Parathyroid adenoma (tissue), 2 donors: Measurements from ENCODE around the gene MAN1A1.
"Not testable (repeated sequence)": the region's sequence is repeated elsewhere in the genome, so short reads cannot be mapped to it uniquely, and the experiment has no call there.

Experiments
- H2AFZ ChIP-seq: fragments of 300-600 bp; sonication (generic); one replicate; pipeline ENCODE4 v1.7.0; 2017; ENCODE audit warnings: antibody characterized with exemption, mild to moderate bottlenecking
- H3K27ac ChIP-seq: fragments of 300-600 bp; sonication (generic); one replicate; pipeline ENCODE4 v1.7.0; 2017
- H3K27me3 ChIP-seq: fragments of 300-600 bp; sonication (generic); one replicate; pipeline ENCODE4 v1.7.0; 2017; ENCODE audit warnings: low read length; ENCODE audit not compliant: control insufficient read depth, insufficient read depth
- H3K36me3 ChIP-seq: fragments of 300-600 bp; sonication (generic); one replicate; pipeline ENCODE4 v1.7.0; 2017; ENCODE audit warnings: low read length; ENCODE audit not compliant: control insufficient read depth, insufficient read depth
- H3K4me1 ChIP-seq: fragments of 300-600 bp; sonication (generic); one replicate; pipeline ENCODE4 v1.7.0; 2017; ENCODE audit warnings: control low read depth
- H3K4me2 ChIP-seq: fragments of 300-600 bp; sonication (generic); one replicate; pipeline ENCODE4 v1.7.0; 2017; ENCODE audit warnings: low read length
- H3K4me3 ChIP-seq: fragments of 300-600 bp; sonication (generic); one replicate; pipeline ENCODE4 v1.7.0; 2017; ENCODE audit warnings: low read depth, low read length
- H3K79me2 ChIP-seq: fragments of 300-600 bp; sonication (generic); one replicate; pipeline ENCODE4 v1.7.0; 2017; ENCODE audit warnings: control low read depth
- H3K9ac ChIP-seq: fragments of 300-600 bp; sonication (generic); one replicate; pipeline ENCODE4 v1.7.0; 2017; ENCODE audit warnings: mild to moderate bottlenecking
- H3K9me3 ChIP-seq: fragments of 300-600 bp; sonication (generic); one replicate; pipeline ENCODE4 v1.7.0; 2017; ENCODE audit warnings: low read length; ENCODE audit not compliant: control insufficient read depth
- CTCF ChIP-seq: fragments of 300-600 bp; sonication (generic); IDR thresholded peaks from one replicate; pipeline ENCODE4 v1.7.0; 2017; ENCODE audit warnings: antibody characterized with exemption, mild to moderate bottlenecking
- donor health status: primary hyperparathyroidism.

The MAN1A1 gene

DNA sequence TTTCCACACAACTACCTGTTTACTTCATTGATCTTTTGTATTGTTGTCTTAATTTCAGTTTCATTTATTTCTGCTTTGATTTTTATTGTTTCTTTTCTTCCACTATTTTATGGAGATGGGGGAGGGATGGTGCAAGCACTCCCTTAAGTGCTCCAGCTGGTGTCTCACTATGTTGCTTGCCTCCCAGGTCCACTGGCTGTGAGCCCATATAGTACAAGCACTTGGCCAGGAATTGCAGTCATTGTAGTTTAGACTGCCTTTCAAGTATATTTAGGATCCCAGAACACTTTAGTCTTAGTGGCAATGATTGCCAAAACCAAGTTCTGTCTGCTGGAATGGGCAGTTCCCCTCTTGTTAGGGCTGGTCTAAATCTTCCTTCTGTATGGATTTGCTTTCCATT is 34.9 kb upstream of the MAN1A1 start:
- Histone ChIP-seq H3K4me2 (no peak overlapping the region), H3K79me2 (no peaks in the 10 kb centered on the region), H3K36me3 (no peaks in the 10 kb centered on the region), H3K4me3 (no peak overlapping the region), H3K27me3 (no peaks in the 10 kb centered on the region), H3K27ac (no peak overlapping the region), H3K4me1 (no peaks in the 10 kb centered on the region), H2AFZ (no peak overlapping the region), H3K9me3 (no peaks in the 10 kb centered on the region), H3K9ac (no peak overlapping the region)
- no peak for TF ChIP-seq CTCF

DNA sequence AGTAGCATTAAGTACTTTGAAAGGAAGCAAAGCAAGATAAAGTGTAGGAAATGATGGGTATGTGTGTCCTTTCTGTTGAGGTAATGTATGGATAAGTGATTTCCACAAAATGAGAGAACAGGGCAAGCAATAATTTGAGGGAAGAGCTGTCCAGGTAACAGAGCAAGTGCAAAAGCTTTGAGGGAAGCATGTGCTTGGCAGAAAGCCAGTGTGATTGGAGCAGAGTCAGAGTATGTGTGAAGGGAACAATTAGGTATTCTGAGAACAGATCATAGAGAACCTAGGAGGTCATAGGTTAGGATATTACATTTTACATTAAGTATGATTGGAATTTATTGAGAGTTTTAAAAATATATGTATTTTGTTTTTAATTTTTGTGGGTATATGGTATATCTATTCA is 30.2 kb upstream of the MAN1A1 start:
- H3K4me1 ChIP-seq: no peaks in the 10 kb centered on the region
- no peak overlapping the region for H3K4me2 ChIP-seq
- H3K9me3 ChIP-seq: no peaks in the 10 kb centered on the region
- no peak for TF ChIP-seq CTCF
- no peak overlapping the region for H2AFZ ChIP-seq
- no peak overlapping the region for H3K4me3 ChIP-seq
- H3K9ac ChIP-seq: no peak overlapping the region
- H3K27me3 ChIP-seq: no peaks in the 10 kb centered on the region
- H3K79me2 ChIP-seq: no peaks in the 10 kb centered on the region
- H3K36me3 ChIP-seq: no peaks in the 10 kb centered on the region
- H3K27ac ChIP-seq: no peak overlapping the region

DNA sequence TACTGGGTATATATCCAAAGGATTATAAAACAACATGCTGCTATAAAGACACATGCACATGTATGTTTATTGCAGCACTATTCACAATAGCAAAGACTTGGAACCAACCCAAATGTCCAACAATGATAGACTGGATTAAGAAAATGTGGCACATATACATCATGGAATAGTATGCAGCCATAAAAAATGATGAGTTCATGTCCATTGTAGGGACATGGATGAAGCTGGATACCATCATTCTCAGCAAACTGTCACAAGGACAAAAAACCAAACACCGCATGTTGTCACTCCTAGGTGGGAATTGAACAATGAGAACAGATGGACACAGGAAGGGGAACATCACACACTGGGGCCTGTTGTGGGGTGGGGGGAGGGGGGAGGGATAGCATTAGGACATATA is 27.5 kb upstream of the MAN1A1 start:
- not testable (repeated sequence) for H3K4me1 ChIP-seq, H3K27ac ChIP-seq, H2AFZ ChIP-seq, H3K4me3 ChIP-seq, H3K9ac ChIP-seq, H3K36me3 ChIP-seq, H3K79me2 ChIP-seq, H3K27me3 ChIP-seq, H3K9me3 ChIP-seq, H3K4me2 ChIP-seq

- H3K4me2 ChIP-seq: no peak overlapping the region
- TF ChIP-seq CTCF: no peak
- no peaks in the 10 kb centered on the region for H3K4me1 ChIP-seq
- H2AFZ ChIP-seq: no peak overlapping the region
- H3K27me3 ChIP-seq: no peaks in the 10 kb centered on the region
- no peak overlapping the region for H3K4me3 ChIP-seq
- H3K9me3 ChIP-seq: no peaks in the 10 kb centered on the region
- no peaks in the 10 kb centered on the region for H3K79me2 ChIP-seq
- H3K27ac ChIP-seq: no peak overlapping the region
- H3K36me3 ChIP-seq: no peaks in the 10 kb centered on the region
- H3K9ac ChIP-seq: no peak overlapping the region
Observed at GRCh38 chr6:119370080-119370479, 20.5 kb upstream of the MAN1A1 start.

- no peaks in the 10 kb centered on the region for H3K79me2 ChIP-seq
- H3K36me3 ChIP-seq: no peaks in the 10 kb centered on the region
- no peaks in the 10 kb centered on the region for H3K4me1 ChIP-seq
- no peak overlapping the region for H2AFZ ChIP-seq
- H3K27ac ChIP-seq: no peak overlapping the region
- no peak for TF ChIP-seq CTCF
- no peak overlapping the region for H3K4me2 ChIP-seq
- H3K9ac ChIP-seq: no peak overlapping the region
- H3K9me3 ChIP-seq: no peaks in the 10 kb centered on the region
- H3K4me3 ChIP-seq: no peak overlapping the region
- no peaks in the 10 kb centered on the region for H3K27me3 ChIP-seq
Observed at GRCh38 chr6:119368921-119369320, 19.4 kb upstream of the MAN1A1 start.
